ENCODE measurements around the gene ENPEP.

DNA sequence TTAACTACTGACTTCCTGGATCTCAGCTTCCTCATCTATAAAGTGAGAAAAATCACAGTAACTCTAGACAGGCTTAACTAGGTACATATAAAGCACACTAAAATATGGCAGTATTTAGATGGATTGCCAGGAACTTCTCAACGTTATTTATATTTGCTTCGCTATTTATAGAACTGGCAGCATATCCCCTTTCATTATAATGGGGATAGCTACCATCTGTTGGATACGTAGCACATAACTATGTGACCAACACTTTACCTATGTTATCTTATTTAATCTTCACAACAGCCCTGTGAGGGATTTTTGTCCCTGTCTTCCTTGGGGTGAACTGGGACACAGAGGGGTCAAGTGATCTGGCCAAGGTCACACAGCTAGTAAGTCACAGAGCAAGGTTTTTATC is 64.6 kb downstream of the ENPEP start:
- TF ChIP-seq, protein P1, sequence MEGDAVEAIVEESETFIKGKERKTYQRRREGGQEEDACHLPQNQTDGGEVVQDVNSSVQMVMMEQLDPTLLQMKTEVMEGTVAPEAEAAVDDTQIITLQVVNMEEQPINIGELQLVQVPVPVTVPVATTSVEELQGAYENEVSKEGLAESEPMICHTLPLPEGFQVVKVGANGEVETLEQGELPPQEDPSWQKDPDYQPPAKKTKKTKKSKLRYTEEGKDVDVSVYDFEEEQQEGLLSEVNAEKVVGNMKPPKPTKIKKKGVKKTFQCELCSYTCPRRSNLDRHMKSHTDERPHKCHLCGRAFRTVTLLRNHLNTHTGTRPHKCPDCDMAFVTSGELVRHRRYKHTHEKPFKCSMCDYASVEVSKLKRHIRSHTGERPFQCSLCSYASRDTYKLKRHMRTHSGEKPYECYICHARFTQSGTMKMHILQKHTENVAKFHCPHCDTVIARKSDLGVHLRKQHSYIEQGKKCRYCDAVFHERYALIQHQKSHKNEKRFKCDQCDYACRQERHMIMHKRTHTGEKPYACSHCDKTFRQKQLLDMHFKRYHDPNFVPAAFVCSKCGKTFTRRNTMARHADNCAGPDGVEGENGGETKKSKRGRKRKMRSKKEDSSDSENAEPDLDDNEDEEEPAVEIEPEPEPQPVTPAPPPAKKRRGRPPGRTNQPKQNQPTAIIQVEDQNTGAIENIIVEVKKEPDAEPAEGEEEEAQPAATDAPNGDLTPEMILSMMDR (IDR thresholded peaks at IDR 0.05), result no peak
- TF ChIP-seq POLR2A (IDR thresholded peaks at IDR 0.05), result no peak

Measured in tibial nerve (tissue), 3 donors.